Stimulated activated CD8-positive, alpha-beta memory T cell treated with anti-CD3 and anti-CD28 coated beads, Interleukin-12 subunit alpha, Interleukin-12 subunit beta, amount 100 ng/mL, for 24 hours (primary cell): ENCODE measurements around the gene LGALS4.
"Not testable (repeated sequence)": the region's sequence is repeated elsewhere in the genome, so short reads cannot be mapped to it uniquely, and the experiment has no call there.

Experiments
- DNase-seq: peaks from one replicate; pipeline ENCODE4 v3.0.0-alpha.2; 2020; ENCODE audit errors: extremely low read depth

Gene LGALS4

GRCh38 chr19:38821230-38821825, 8.6 kb upstream of the LGALS4 start:
- DNase-seq: not testable (repeated sequence)

- DNase-seq: no peak
Observed at GRCh38 chr19:38819231-38819920, 6.6 kb upstream of the LGALS4 start.

- DNase-seq: no peak
Observed at GRCh38 chr19:38817081-38817480, 4.3 kb upstream of the LGALS4 start.

- DNase-seq: no peak
Observed at GRCh38 chr19:38816131-38816750, 3.5 kb upstream of the LGALS4 start.

- no peak for DNase-seq
Observed at GRCh38 chr19:38815059-38816001, 2.6 kb upstream of the LGALS4 start.

- not testable (repeated sequence) for DNase-seq
Observed at GRCh38 chr19:38813932-38814331, 1.2 kb upstream of the LGALS4 start.

GRCh38 chr19:38813323-38813722, 578 bp upstream of the LGALS4 start:
- DNase-seq: no peak

GRCh38 chr19:38812009-38812840, 520 bp downstream of the LGALS4 start:
- no peak for DNase-seq

GRCh38 chr19:38809592-38810252, 3.0 kb downstream of the LGALS4 start:
- no peak for DNase-seq

GRCh38 chr19:38808741-38809140, 4.0 kb downstream of the LGALS4 start:
- no peak for DNase-seq

GRCh38 chr19:38807374-38808098, 5.2 kb downstream of the LGALS4 start:
- not testable (repeated sequence) for DNase-seq

GRCh38 chr19:38806371-38806770, 6.4 kb downstream of the LGALS4 start:
- DNase-seq: no peak

GRCh38 chr19:38805180-38805579, 7.6 kb downstream of the LGALS4 start:
- DNase-seq: no peak

- DNase-seq: no peak
Observed at GRCh38 chr19:38803543-38803942, 9.2 kb downstream of the LGALS4 start.

- no peak for DNase-seq
Observed at GRCh38 chr19:38801359-38802095, 11.2 kb downstream of the LGALS4 start.

- DNase-seq: no peak
Observed at GRCh38 chr19:38800577-38801347, 12.0 kb downstream of the LGALS4 start.

- no peak for DNase-seq
Observed at GRCh38 chr19:38799104-38799503, 13.6 kb downstream of the LGALS4 start.

- not testable (repeated sequence) for DNase-seq
Observed at GRCh38 chr19:38797781-38798180, 15.0 kb downstream of the LGALS4 start.
